CD4-positive, alpha-beta T cell treated with Interleukin-15 for 1 hour (primary cell): ENCODE measurements around the gene KCNIP1.
"Not testable (repeated sequence)": the region's sequence is repeated elsewhere in the genome, so short reads cannot be mapped to it uniquely, and the experiment has no call there.

Source experiments
- DNase-seq: peaks from one replicate; pipeline ENCODE4 v3.0.0-alpha.2; 2020

KCNIP1 gene

GRCh38 chr5:170736966-170737365 lies 233.1 kb downstream of the KCNIP1 start:
- no peak for DNase-seq

- DNase-seq, result no peak
Measured at GRCh38 chr5:170737591-170737990, 233.8 kb downstream of the KCNIP1 start.

GRCh38 chr5:170738840-170739239 lies 235.0 kb downstream of the KCNIP1 start:
- no peak for DNase-seq

GRCh38 chr5:170739446-170739845 lies 235.6 kb downstream of the KCNIP1 start:
- DNase-seq, result no peak

GRCh38 chr5:170740551-170741205 lies 236.9 kb downstream of the KCNIP1 start:
- no peak for DNase-seq

- no peak for DNase-seq
Measured at GRCh38 chr5:170741801-170742200, 238.0 kb downstream of the KCNIP1 start.

- no peak for DNase-seq
Measured at GRCh38 chr5:170743876-170744212, 240.0 kb downstream of the KCNIP1 start.

GRCh38 chr5:170745481-170746071 lies 241.8 kb downstream of the KCNIP1 start:
- DNase-seq, result no peak

GRCh38 chr5:170746075-170746960 lies 242.5 kb downstream of the KCNIP1 start:
- no peak for DNase-seq

GRCh38 chr5:170746961-170747340 lies 243.1 kb downstream of the KCNIP1 start:
- no peak for DNase-seq

- DNase-seq, result no peak
Measured at GRCh38 chr5:170747357-170747756, 243.5 kb downstream of the KCNIP1 start.

- no peak for DNase-seq
Measured at GRCh38 chr5:170747851-170748250, 244.0 kb downstream of the KCNIP1 start.

- no peak for DNase-seq
Measured at GRCh38 chr5:170748951-170749471, 245.2 kb downstream of the KCNIP1 start.

- DNase-seq, result no peak
Measured at GRCh38 chr5:170749911-170750431, 246.2 kb downstream of the KCNIP1 start.

- no peak for DNase-seq
Measured at GRCh38 chr5:170750791-170751190, 247.0 kb downstream of the KCNIP1 start.

- no peak for DNase-seq
Measured at GRCh38 chr5:170751631-170752030, 247.8 kb downstream of the KCNIP1 start.

GRCh38 chr5:170752257-170753215 lies 248.7 kb downstream of the KCNIP1 start:
- no peak for DNase-seq

GRCh38 chr5:170753311-170753710 lies 249.5 kb downstream of the KCNIP1 start:
- no peak for DNase-seq

GRCh38 chr5:170754508-170754907 lies 250.7 kb downstream of the KCNIP1 start:
- DNase-seq, result not testable (repeated sequence)

GRCh38 chr5:170755679-170756456 lies 252.0 kb downstream of the KCNIP1 start:
- DNase-seq, result no peak

- no peak for DNase-seq
Measured at GRCh38 chr5:170756691-170757090, 252.9 kb downstream of the KCNIP1 start.
